ENCODE results near the gene ERC1.

- TF ChIP-seq CTCF (IDR thresholded peaks at IDR 0.05; ENCODE audit: low read depth, low read length) (no peak), POLR2A (IDR thresholded peaks at IDR 0.05; ENCODE audit: extremely low read depth, insufficient read length) (no peak)
These were observed 183.0 kb downstream of the ERC1 start for GRCh38 chr12:1173781-1174617.

All from NB4 (cell line).